Gastrocnemius medialis (tissue), 4 donors: ENCODE data around the gene RERE. TPM values are rescaled to one million over a fixed set of nuclear protein-coding genes. Genes with fewer than 3 reads are reported as not detected.

Experiments
- ATAC-seq, 2 donors: fragments of 150-250 bp; one replicate each; pipeline ENCODE4 v1.9.1; 2016
- DNase-seq, 2 donors: peaks; one replicate each; pipeline ENCODE4 v3.0.0-alpha.2; 2019
- H3K27ac ChIP-seq, 4 donors: fragments of 200-600 bp; sonication (generic); 1 replicate in 1 of 4; 2 replicates in 3 of 4; pipeline ENCODE4 v1.5.1; 2016 to 2018; ENCODE audit warnings: mild to moderate bottlenecking in 2 of 4, moderate library complexity in 1 of 4
- H3K27me3 ChIP-seq, 3 donors: fragments of 200-600 bp; sonication (generic) in 2 of 3; 1 replicate in 1 of 3; 2 replicates in 2 of 3; pipeline versions ENCODE4 v1.5.1 to v1.6.0; 2016 to 2019; ENCODE audit warnings: mild to moderate bottlenecking in 1 of 3, moderate library complexity in 1 of 3
- H3K36me3 ChIP-seq, 2 donors: fragments of 200-600 bp; sonication (generic) in 1 of 2; one replicate each; pipeline ENCODE4 v1.5.1; 2017 to 2018
- H3K4me1 ChIP-seq, 2 donors: fragments of 200-600 bp; sonication (generic) in 1 of 2; one replicate each; pipeline ENCODE4 v1.5.1; 2016 to 2017; ENCODE audit warnings: mild to moderate bottlenecking in 2 of 2
- H3K4me3 ChIP-seq, 4 donors: fragments of 200-600 bp; sonication (generic) in 3 of 4; 1 replicate in 1 of 4; 2 replicates in 3 of 4; pipeline ENCODE4 v1.5.1; 2016 to 2019; ENCODE audit warnings: mild to moderate bottlenecking in 2 of 4
- H3K9me3 ChIP-seq, 3 donors: fragments of 200-600 bp; sonication (generic) in 2 of 3; 1 replicate in 1 of 3; 2 replicates in 2 of 3; pipeline ENCODE4 v1.5.1; 2016 to 2019
- CTCF ChIP-seq, 5 experiments: fragments of 450-650 bp in 3 of 5; fragments of 200-600 bp in 2 of 5; sonication (generic) in 2 of 5; IDR thresholded peaks in 4 of 5; conservative IDR thresholded peaks in 1 of 5; 1 replicate in 4 of 5; 2 replicates in 1 of 5; pipeline ENCODE4 v1.5.1; 2016 to 2019; ENCODE audit warnings: antibody characterized with exemption in 5 of 5, mild to moderate bottlenecking in 3 of 5, moderate library complexity in 3 of 5
- POLR2A ChIP-seq, 2 donors: fragments of 450-650 bp; IDR thresholded peaks; one replicate each; pipeline ENCODE4 v1.6.1; 2017; ENCODE audit warnings: antibody characterized with exemption in 2 of 2, mild to moderate bottlenecking in 2 of 2, moderate library complexity in 2 of 2
- in situ Hi-C, 4 donors: fragments of 200-750 bp; cut with MboI; loops; one replicate each; pipeline versions ENCODE4 v1.15.0 to v1.8.0; 2017; ENCODE audit warnings: low sequenced_read_pairs in 4 of 4
- intact Hi-C: fragments of 100-400 bp; cut with DNase I; formaldehyde crosslinking; loops from one replicate; pipeline ENCODE4 v1.15.1; 2023; ENCODE audit warnings: low total_unique reads
- total RNA-seq, 4 donors: library from RNA; depleted of rRNA; stranded (reverse); fragments of >200 nt; gene quantifications; one replicate each; pipeline versions ENCODE4 v1.1.0 to v1.2.3, GENCODE V29; 2016

The RERE gene
- total RNA-seq, 4 donors from 2014 or later, result 60.8 to 106 (median 102) TPM

DNA sequence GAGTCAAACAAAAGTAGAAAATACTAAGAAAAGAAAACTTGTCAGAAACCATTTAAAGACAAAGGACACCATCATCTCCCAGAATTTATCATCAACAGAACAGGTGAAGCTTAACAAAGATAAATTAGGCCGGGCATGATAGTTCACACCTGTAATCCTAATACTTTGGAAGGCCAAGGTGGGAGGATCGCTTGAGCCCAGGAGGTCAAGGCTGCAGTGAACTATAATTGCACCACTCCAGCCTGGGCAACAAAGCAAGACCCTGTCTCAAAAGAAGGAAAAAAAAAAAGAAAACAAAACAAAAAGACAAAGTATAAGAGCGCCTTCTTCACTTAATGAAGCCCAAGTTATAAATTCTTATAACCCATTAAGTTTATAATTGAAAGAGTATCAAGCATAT, 25.6 kb downstream of the RERE start:
- no peaks in the 10 kb centered on the region for H3K36me3 ChIP-seq
- H3K4me1 ChIP-seq, result peaks cover 15 to 19% of the 10 kb centered on the region in 2 donors
- TF ChIP-seq CTCF (IDR thresholded peaks at IDR 0.05 in 4 of 5, conservative IDR thresholded peaks at IDR 0.05 in 1 of 5) (no peak), POLR2A (IDR thresholded peaks at IDR 0.05) (no peak)
- intact Hi-C loops, result no loop called here
- no peak overlapping the region for H3K4me3 ChIP-seq
- H3K27me3 ChIP-seq, result no peaks in the 10 kb centered on the region
- no peak for DNase-seq
- no peak for ATAC-seq
- no peaks in the 10 kb centered on the region for H3K9me3 ChIP-seq
- no peak overlapping the region for H3K27ac ChIP-seq
- in situ Hi-C loops, result no loop called here

DNA sequence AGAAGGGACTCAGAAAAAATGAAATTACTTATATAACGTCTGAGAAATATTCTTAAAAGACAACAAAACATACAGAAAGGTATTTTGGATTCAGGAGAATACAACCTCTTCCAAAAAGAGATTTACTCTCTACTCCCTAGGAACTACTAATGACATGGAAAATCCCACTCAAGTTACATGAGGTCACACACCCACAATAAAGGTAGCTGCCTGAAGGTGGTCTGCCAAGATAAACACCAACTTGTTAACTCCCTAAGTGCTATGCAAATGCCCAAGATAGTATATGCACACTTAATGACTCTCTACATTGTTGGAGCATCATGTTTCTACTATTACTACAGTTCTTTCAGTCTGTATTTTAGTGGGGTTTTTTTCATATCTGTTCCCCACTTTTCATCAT, 26.5 kb downstream of the RERE start:
- no peak overlapping the region for H3K27ac ChIP-seq
- peaks cover 15 to 19% of the 10 kb centered on the region in 2 donors for H3K4me1 ChIP-seq
- no peaks in the 10 kb centered on the region for H3K27me3 ChIP-seq
- no peaks in the 10 kb centered on the region for H3K36me3 ChIP-seq
- TF ChIP-seq CTCF (IDR thresholded peaks at IDR 0.05 in 4 of 5, conservative IDR thresholded peaks at IDR 0.05 in 1 of 5) (no peak), POLR2A (IDR thresholded peaks at IDR 0.05) (no peak)
- no peaks in the 10 kb centered on the region for H3K9me3 ChIP-seq
- H3K4me3 ChIP-seq, result no peak overlapping the region
- no peak for ATAC-seq
- no peak for DNase-seq
- in situ Hi-C loops (no loop called here), intact Hi-C loops (no loop called here)

GRCh38 chr1:8790478-8790877, 27.0 kb downstream of the RERE start:
- in situ Hi-C loops, result no loop called here
- Histone ChIP-seq H3K4me3 (no peak overlapping the region), H3K9me3 (no peaks in the 10 kb centered on the region), H3K36me3 (no peaks in the 10 kb centered on the region), H3K27me3 (no peaks in the 10 kb centered on the region), H3K27ac (no peak overlapping the region), H3K4me1 (peaks cover 15 to 19% of the 10 kb centered on the region in 2 donors)
- ATAC-seq, result no peak
- intact Hi-C loops, result no loop called here
- no peak for DNase-seq
- TF ChIP-seq POLR2A (IDR thresholded peaks at IDR 0.05), result no peak
- TF ChIP-seq CTCF (IDR thresholded peaks at IDR 0.05 in 4 of 5, conservative IDR thresholded peaks at IDR 0.05 in 1 of 5), result no peak

GRCh38 chr1:8789314-8790214, 27.9 kb downstream of the RERE start:
- H3K9me3 ChIP-seq, result no peaks in the 10 kb centered on the region
- peaks cover 15 to 19% of the 10 kb centered on the region in 2 donors for H3K4me1 ChIP-seq
- in situ Hi-C loops (no loop called here), intact Hi-C loops (no loop called here)
- no peak overlapping the region for H3K4me3 ChIP-seq
- ATAC-seq (no peak), DNase-seq (no peak)
- H3K27me3 ChIP-seq, result no peaks in the 10 kb centered on the region
- no peak for TF ChIP-seq POLR2A (IDR thresholded peaks at IDR 0.05)
- TF ChIP-seq CTCF (IDR thresholded peaks at IDR 0.05 in 4 of 5, conservative IDR thresholded peaks at IDR 0.05 in 1 of 5), result no peak
- no peak overlapping the region for H3K27ac ChIP-seq
- no peaks in the 10 kb centered on the region for H3K36me3 ChIP-seq
